Endothelial cell (in vitro differentiated cells): Measurements from ENCODE around the gene PLCH2. TPM values are rescaled to one million over a fixed set of nuclear protein-coding genes. Genes with fewer than 3 reads are reported as not detected.

ENCODE experiments used
- DNase-seq: peaks from one replicate; pipeline ENCODE4 v3.0.0; 2021; ENCODE audit warnings: low spot score
- H3K27ac Mint-ChIP-seq: one replicate; pipeline ENCODE4 v1.8.0; 2021; ENCODE audit warnings: mixed read lengths, inconsistent platforms; ENCODE audit not compliant: unreplicated experiment
- H3K27me3 Mint-ChIP-seq: one replicate; pipeline ENCODE4 v1.8.0; 2021; ENCODE audit warnings: mild to moderate bottlenecking, moderate library complexity, mixed read lengths, inconsistent platforms; ENCODE audit not compliant: unreplicated experiment
- H3K36me3 Mint-ChIP-seq: one replicate; pipeline ENCODE4 v1.8.0; 2021; ENCODE audit warnings: mild to moderate bottlenecking, low read depth, mixed read lengths, inconsistent platforms; ENCODE audit not compliant: unreplicated experiment
- H3K4me1 Mint-ChIP-seq: one replicate; pipeline ENCODE4 v1.8.0; 2021; ENCODE audit warnings: mild to moderate bottlenecking, mixed read lengths, inconsistent platforms; ENCODE audit not compliant: unreplicated experiment
- H3K4me3 Mint-ChIP-seq: one replicate; pipeline ENCODE4 v1.8.0; 2021; ENCODE audit warnings: mild to moderate bottlenecking, mixed read lengths, inconsistent platforms; ENCODE audit not compliant: unreplicated experiment
- H3K9me3 Mint-ChIP-seq: one replicate; pipeline ENCODE4 v1.8.0; 2021; ENCODE audit warnings: mixed read lengths, inconsistent platforms; ENCODE audit not compliant: unreplicated experiment
- total RNA-seq: library from RNA; stranded (reverse); fragmentation: NEBNext Ultra II Directional; extraction: Animal tissue kit (Norgen Biotek cat#: 25700); gene quantifications from one replicate; pipeline ENCODE4 v1.2.1, GENCODE V29; 2021; ENCODE audit not compliant: unreplicated experiment
- TF ChIP-seq, protein P1 (sequence below): fragments of 200-600 bp; sonication (generic); IDR thresholded peaks from one replicate; pipeline ENCODE4 v1.5.0; 2021; ENCODE audit warnings: antibody characterized with exemption; ENCODE audit not compliant: unreplicated experiment

PLCH2 gene
- total RNA-seq, 1 donor from 2014 or later: not detected

DNA sequence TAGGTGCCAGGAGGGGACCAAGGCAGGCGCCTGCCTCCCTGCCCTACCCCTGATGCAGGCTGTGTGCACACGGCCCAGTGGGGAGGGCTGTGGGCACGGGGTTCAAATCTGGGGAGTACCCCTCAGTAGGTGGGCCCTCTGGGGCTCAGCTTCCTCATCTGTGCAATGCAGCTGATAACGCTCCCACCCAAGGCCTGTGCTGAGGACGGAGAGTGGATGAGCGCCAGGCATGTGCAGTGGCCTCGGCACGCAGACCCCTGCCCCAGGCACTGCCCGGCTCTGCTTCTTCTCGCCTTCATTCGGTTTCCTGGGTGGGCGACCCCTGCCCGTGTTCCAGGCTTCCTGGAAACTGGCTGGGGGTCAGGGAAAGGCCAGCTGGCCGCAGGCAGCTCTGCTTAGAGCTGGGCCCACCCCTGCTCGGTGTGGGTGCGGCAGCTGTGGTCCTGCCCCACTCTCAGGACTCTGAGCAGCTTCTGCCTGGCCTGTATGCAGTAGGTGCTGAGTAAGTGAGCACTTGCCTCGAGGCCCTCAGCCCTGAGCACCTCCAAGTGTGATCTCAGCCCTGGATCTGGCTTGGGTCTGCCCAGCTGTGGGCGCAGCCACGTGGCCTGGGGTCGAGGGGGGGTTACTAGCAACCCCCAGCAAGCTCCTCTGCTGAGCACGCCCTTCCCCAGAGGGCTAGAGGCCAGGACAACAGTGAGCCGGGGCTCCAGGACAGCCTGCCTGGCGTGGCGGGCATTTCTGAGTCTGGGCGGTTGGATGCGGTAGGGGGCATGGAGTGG, 68.2 kb downstream of the PLCH2 start:
- no peaks in the 10 kb centered on the region for H3K4me1 Mint-ChIP-seq
- H3K36me3 Mint-ChIP-seq: no peaks in the 10 kb centered on the region
- H3K4me3 Mint-ChIP-seq: no peak overlapping the region
- TF ChIP-seq, protein P1, sequence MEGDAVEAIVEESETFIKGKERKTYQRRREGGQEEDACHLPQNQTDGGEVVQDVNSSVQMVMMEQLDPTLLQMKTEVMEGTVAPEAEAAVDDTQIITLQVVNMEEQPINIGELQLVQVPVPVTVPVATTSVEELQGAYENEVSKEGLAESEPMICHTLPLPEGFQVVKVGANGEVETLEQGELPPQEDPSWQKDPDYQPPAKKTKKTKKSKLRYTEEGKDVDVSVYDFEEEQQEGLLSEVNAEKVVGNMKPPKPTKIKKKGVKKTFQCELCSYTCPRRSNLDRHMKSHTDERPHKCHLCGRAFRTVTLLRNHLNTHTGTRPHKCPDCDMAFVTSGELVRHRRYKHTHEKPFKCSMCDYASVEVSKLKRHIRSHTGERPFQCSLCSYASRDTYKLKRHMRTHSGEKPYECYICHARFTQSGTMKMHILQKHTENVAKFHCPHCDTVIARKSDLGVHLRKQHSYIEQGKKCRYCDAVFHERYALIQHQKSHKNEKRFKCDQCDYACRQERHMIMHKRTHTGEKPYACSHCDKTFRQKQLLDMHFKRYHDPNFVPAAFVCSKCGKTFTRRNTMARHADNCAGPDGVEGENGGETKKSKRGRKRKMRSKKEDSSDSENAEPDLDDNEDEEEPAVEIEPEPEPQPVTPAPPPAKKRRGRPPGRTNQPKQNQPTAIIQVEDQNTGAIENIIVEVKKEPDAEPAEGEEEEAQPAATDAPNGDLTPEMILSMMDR: no peak
- peaks cover 2% of the 10 kb centered on the region for H3K27me3 Mint-ChIP-seq
- DNase-seq: no peak
- H3K9me3 Mint-ChIP-seq: no peaks in the 10 kb centered on the region
- H3K27ac Mint-ChIP-seq: no peak overlapping the region

DNA sequence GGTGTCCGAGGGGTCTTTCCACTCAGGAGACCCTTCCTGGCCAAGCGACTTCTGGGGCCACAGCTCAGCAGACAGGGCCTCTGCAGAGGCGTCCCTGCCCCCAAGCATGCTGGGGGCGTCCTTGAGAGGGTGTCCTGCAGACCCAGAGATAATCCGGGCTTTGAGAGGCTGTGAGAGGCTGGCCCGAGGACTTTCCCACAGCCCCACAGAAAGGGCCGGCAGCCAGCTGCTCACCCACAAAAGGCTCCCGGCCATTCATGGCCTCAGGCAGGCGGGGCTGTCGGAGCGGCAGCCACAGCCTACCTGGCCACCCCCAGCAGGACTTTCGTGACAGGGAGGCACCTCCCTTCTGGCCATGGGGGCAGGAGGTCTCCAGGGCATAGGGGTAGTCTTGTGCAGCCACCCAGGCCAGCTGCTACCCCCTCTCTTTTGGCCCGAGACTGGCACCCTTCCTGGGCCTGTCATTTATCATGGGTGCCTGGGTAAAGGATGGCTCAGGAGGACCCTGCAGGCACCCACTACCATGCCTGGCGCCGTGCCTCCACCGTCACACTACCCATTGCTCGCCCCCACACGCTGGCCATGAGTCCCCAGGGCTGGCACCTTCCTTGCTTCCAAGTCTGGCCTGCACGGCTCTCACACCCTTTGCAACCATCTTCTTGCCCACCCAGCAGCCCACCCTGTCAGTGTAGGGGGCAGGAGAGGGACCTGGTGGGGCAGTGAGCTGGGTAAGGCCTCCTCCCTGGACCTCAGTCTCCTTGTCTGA, 69.0 kb downstream of the PLCH2 start:
- Mint-ChIP-seq H3K9me3 (no peaks in the 10 kb centered on the region), H3K36me3 (no peaks in the 10 kb centered on the region), H3K27me3 (peaks cover 2% of the 10 kb centered on the region), H3K4me1 (no peaks in the 10 kb centered on the region), H3K4me3 (no peak overlapping the region), H3K27ac (no peak overlapping the region)
- TF ChIP-seq, protein P1: no peak
- no peak for DNase-seq

DNA sequence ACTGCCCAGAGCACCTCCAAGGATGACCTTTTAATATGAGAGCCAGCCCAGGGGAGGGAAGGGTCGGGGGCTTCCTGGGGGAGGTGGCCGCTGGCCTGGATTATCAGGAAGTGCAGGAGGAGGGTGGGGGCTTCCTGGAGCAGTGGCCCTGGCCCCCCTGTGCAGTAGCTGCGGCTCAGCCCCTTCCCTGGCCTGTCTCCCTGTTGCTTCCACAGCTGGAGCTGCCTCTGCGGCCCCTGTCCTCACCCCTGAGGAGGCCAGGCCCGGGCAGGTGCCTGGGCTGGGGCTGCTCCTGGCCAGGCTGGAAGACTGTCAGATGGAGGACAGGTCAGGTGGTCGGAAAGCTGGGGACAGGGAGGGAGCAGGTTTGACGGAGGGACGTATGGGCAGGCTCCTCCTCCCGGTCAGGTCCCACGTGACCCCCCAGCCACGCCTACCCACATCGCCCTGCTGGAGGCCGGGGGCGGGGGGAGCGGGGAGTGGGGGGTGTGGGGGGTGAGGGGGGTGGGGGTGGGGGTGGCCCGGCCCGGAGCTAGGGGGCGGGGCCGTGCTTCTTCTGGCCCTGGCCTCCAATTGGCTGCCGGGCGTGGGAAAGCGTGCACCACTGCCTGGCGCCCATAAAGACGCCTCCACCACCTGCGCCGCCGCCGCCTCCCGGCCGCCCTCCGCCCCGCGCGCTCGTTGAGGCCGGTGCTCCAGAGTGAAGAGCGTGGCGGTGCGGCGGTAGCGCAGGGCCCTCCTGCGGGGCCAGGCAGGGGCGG, 69.8 kb downstream of the PLCH2 start:
- peak; percentile 85 for DNase-seq
- Mint-ChIP-seq H3K4me3 (no peak overlapping the region), H3K36me3 (no peaks in the 10 kb centered on the region), H3K27me3 (peaks cover 2% of the 10 kb centered on the region), H3K9me3 (no peaks in the 10 kb centered on the region), H3K4me1 (no peaks in the 10 kb centered on the region), H3K27ac (no peak overlapping the region)
- TF ChIP-seq, protein P1: no peak

DNA sequence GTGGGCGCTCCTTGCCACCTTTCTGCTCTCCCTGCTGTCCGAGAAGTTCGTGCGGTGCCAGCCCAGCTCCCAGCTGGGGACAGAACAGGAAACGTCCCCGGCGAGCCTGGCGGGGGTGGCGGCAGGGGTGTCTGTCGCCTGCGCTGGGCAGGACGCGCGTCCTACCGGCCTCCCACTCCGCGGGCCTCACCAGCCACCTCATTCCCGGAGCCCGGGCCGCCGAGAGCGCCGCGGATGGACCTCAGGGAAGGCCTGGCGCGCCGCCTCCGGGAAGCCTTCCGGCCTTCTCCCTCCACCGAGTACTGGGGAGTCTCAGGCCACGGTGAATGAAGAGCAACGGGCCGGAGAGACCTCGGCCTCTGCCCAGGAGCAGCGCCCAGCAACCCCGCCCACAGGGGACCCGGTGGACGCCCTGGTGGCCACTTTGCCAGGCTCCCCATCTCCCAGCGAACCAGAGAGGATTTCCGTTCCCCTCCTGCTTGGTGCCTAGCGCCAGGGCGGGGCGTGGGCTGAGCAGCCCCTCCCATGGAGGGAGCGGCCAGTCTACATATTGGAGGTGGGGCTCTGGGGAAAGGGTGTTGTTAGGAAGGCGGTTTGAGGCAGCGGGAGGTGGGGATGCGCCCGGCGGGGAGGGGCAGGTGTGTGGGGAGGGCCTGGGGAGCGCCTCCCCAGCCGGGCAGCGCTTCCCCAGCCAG, 70.6 kb downstream of the PLCH2 start:
- TF ChIP-seq, protein P1: no peak
- H3K4me3 Mint-ChIP-seq: peak overlapping the region; percentile 73
- no peaks in the 10 kb centered on the region for H3K4me1 Mint-ChIP-seq
- H3K9me3 Mint-ChIP-seq: no peaks in the 10 kb centered on the region
- DNase-seq: peak; percentile 67
- no peak overlapping the region for H3K27ac Mint-ChIP-seq
- H3K27me3 Mint-ChIP-seq: peaks cover 2% of the 10 kb centered on the region
- no peaks in the 10 kb centered on the region for H3K36me3 Mint-ChIP-seq
